ENCODE measurements around the gene UQCRC1. TPM values are rescaled to one million over a fixed set of nuclear protein-coding genes. Genes with fewer than 3 reads are reported as not detected.

The UQCRC1 gene
- polyA plus RNA-seq, 2 of the 4 experiments (the other 2 are of a cell fraction): 256 to 279 TPM

DNA sequence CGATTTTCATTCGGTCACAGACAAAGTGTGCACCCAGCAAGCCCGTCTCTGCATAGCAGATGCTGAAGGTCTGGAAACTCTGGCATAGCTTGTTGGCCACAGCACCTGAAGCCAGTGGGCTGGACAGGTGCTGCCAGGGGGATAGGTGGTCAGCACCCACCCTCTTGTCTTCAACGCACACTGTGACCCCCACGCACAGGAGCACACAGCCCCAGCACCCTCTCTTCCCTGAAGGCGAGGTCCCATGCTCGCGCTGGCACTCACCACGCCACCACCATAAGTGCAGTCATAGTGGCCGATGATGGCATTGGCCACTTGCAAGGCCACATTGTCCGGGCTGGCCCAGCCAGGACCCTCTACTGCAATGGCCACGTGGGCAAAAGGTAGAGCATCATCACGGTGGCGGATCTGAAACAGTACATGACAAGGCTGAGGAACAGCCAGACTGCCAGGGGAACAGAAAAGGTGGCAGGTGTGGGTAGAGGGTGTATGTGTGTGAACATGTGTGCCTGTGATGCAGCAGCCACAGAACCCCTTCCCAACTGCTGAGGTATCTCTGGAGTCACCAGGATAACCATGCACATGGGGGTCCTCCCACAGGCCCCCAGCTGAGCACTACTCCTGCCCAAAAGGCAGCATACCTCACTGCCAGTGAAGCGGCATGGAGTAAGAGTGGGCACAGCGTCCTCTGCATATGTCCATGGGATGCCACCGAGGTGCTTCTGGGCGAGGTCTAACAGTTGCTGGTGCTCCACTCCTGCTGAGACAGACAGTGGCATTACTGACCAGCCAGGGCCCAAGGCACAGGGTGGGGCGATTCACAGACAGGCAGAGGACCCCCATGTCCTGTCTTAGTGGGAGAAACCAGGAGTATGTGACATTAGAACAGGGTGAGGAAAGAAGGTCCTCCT is 8.5 kb downstream of the UQCRC1 start:
- POLR2A ChIA-PET: no interaction called here
- ATAC-seq (no peak), FAIRE-seq (no peak), DNase-seq (ENCODE audit: low read depth in 1 of 2, low spot score in 1 of 2) (no peak)
- H3K4me1 ChIP-seq: peaks cover 41% of the 10 kb centered on the region
- H3K27ac ChIP-seq: no peak overlapping the region
- H3K4me2 ChIP-seq: no peak overlapping the region
- WGBS (ENCODE audit: missing lambda C conversion rate): 96% methylated on average over 9 of the region's 19 CpGs
- H3K9me3 ChIP-seq: no peaks in the 10 kb centered on the region
- TF ChIP-seq SMC3 (IDR thresholded peaks at IDR 0.05) (no peak), POLR2AphosphoS2 (conservative IDR thresholded peaks at IDR 0.05; ENCODE audit: low read length) (no peak)
- TF ChIP-seq, protein P1, sequence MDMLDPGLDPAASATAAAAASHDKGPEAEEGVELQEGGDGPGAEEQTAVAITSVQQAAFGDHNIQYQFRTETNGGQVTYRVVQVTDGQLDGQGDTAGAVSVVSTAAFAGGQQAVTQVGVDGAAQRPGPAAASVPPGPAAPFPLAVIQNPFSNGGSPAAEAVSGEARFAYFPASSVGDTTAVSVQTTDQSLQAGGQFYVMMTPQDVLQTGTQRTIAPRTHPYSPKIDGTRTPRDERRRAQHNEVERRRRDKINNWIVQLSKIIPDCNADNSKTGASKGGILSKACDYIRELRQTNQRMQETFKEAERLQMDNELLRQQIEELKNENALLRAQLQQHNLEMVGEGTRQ (IDR thresholded peaks at IDR 0.05): no peak
- CTCF ChIA-PET: interaction anchor here (1.0 to 1.4 kb wide), 2 partner anchors 8 to 42 kb away, joined by 3 read pairs; partner anchors contain the start of gene UQCRC1
- H3K4me3 ChIP-seq: no peak overlapping the region

DNA sequence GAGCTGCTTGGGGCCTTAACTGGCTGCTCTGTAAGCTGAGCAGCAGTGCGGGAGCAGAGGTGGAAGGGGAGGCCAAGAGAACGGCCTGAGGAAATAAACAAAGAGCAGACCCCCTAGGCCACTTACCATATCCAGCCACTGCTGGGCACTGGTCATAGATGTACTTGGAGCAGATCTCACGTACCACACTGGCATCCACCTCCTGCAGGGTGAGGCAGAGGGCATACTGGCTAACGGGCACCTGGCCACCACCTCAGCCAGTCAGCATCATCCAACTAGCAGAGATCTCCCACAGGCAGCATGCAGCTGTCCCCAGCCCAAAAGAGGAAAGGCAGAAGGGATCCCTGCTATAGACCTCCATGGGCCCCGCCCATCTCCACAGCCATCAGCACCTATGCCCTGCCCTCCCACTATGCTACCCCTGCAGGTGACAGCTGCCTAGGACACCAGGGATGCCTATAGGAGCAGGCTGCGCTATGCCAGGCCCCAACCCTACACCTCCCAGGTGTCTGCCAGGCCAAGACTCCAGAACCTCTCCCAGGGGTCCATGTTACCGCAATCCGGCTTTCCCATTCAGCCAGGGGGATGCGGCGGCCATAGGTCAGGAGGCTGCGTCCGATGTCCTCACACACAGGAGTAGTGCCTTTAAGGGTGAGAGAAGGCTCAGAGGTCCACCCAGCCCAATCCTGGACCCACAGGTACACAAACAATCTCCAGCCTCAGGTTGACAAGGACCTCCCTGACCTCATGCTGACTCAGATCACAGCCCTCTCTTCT is 9.7 kb downstream of the UQCRC1 start:
- H3K27ac ChIP-seq: peak overlapping the region; percentile 99 to 100
- H3K4me2 ChIP-seq: peak overlapping the region; percentile 96
- no peak overlapping the region for H3K4me3 ChIP-seq
- CTCF ChIA-PET: interaction anchor here (1.0 to 4.6 kb wide), 3 partner anchors 12 to 35 kb away, joined by 5 to 19 read pairs (median 5); partner anchors contain the start of gene SLC26A6
- no peak for TF ChIP-seq CHD2 (IDR thresholded peaks at IDR 0.05; ENCODE audit: low read length, partially characterized antibody)
- TF ChIP-seq HEYL (CRISPR knock-in tag; IDR thresholded peaks at IDR 0.05): no peak
- no peak for TF ChIP-seq MYC (IDR thresholded peaks at IDR 0.05; ENCODE audit: borderline replicate concordance, low read length)
- peaks cover 45% of the 10 kb centered on the region for H3K4me1 ChIP-seq
- no peaks in the 10 kb centered on the region for H3K9me3 ChIP-seq
- POLR2A ChIA-PET: no interaction called here
- FAIRE-seq (no peak), ATAC-seq (no peak), DNase-seq (ENCODE audit: low read depth in 1 of 2, low spot score in 1 of 2) (no peak)
- WGBS (ENCODE audit: missing lambda C conversion rate): 98% methylated on average over 8 of the region's 12 CpGs

DNA sequence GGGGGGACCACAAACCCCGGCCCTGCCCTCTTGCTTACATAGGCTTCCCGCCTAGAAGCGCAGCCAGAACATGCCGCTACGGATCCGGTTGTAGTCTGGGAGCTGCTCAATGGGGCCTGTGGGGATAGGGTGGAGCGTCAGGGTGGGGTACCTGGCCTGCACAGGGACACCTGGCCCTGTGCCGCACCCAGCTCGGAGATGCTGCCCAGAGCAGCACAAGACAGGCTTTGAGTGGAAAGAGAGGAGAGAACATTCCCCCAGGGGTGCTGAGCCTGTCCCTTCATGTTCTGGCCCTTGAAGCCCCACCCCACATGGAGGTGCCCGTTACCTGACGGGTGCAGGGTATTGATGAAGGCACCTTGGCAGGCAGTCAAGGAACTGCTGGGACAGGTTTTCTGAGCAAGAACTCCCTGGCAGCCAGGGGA is 10.4 kb downstream of the UQCRC1 start:
- 0 out of 3 replicates have a peak overlapping the region, but pooled peaks have one; percentile 8 for H3K4me3 ChIP-seq
- TF ChIP-seq EHMT2 (IDR thresholded peaks at IDR 0.05; ENCODE audit: low read depth) (no peak), FOSL2 (IDR thresholded peaks at IDR 0.05) (no peak), FOSL2 (CRISPR knock-in tag; IDR thresholded peaks at IDR 0.05) (no peak), KDM5A (IDR thresholded peaks at IDR 0.05) (no peak), JUN (IDR thresholded peaks at IDR 0.05) (no peak), FOXS1 (CRISPR knock-in tag; IDR thresholded peaks at IDR 0.05) (no peak)
- TF ChIP-seq, protein P2, sequence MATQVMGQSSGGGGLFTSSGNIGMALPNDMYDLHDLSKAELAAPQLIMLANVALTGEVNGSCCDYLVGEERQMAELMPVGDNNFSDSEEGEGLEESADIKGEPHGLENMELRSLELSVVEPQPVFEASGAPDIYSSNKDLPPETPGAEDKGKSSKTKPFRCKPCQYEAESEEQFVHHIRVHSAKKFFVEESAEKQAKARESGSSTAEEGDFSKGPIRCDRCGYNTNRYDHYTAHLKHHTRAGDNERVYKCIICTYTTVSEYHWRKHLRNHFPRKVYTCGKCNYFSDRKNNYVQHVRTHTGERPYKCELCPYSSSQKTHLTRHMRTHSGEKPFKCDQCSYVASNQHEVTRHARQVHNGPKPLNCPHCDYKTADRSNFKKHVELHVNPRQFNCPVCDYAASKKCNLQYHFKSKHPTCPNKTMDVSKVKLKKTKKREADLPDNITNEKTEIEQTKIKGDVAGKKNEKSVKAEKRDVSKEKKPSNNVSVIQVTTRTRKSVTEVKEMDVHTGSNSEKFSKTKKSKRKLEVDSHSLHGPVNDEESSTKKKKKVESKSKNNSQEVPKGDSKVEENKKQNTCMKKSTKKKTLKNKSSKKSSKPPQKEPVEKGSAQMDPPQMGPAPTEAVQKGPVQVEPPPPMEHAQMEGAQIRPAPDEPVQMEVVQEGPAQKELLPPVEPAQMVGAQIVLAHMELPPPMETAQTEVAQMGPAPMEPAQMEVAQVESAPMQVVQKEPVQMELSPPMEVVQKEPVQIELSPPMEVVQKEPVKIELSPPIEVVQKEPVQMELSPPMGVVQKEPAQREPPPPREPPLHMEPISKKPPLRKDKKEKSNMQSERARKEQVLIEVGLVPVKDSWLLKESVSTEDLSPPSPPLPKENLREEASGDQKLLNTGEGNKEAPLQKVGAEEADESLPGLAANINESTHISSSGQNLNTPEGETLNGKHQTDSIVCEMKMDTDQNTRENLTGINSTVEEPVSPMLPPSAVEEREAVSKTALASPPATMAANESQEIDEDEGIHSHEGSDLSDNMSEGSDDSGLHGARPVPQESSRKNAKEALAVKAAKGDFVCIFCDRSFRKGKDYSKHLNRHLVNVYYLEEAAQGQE (IDR thresholded peaks at IDR 0.05): no peak
- 80% methylated on average over 8 of the region's 11 CpGs for WGBS (ENCODE audit: missing lambda C conversion rate)
- ATAC-seq: no peak
- H3K9me3 ChIP-seq: no peaks in the 10 kb centered on the region
- no peak for FAIRE-seq
- CTCF ChIA-PET: interaction anchor here (0.6 to 4.6 kb wide), 6 partner anchors 13 to 63 kb away, joined by 3 to 19 read pairs (median 6); partner anchors contain the start of genes CELSR3 and SLC26A6
- no peak for DNase-seq (ENCODE audit: low read depth in 1 of 2, low spot score in 1 of 2)
- POLR2A ChIA-PET: interaction anchor here (0.5 kb wide), 1 partner anchor 108 kb away, joined by 3 read pairs; no protein-coding TSS in a partner anchor
- peak overlapping the region; percentile 96 for H3K4me2 ChIP-seq
- peak overlapping the region; percentile 99 to 100 for H3K27ac ChIP-seq
- peaks cover 45% of the 10 kb centered on the region for H3K4me1 ChIP-seq

All from A549 (cell line).